K562 (cell line): ENCODE results near the gene ZFYVE28. TPM values are rescaled to one million over a fixed set of nuclear protein-coding genes. Genes with fewer than 3 reads are reported as not detected.

ENCODE experiments used
- ATAC-seq: fragments of 200-7000 bp; cut with Tn5 transposase; 3 replicates; pipeline ENCODE4 v1.9.1; 2020; ENCODE audit warnings: moderate library complexity
- BruUV-seq: library from RNA; stranded (reverse); fragments of 400-500 nt; replicated peaks from 2 replicates; lab custom pipeline; 2021; lab: Mats Ljungman, UMichigan
- CTCF ChIA-PET: fragments of 300-600 bp; formaldehyde crosslinking; extraction: SDS; loops from one replicate; lab custom pipeline; 2021; ENCODE audit warnings: low intra/inter-chr PET ratio; lab: Yijun Ruan, JAX
- POLR2A ChIA-PET: fragments of 300-600, 350-650 bp; sonication (Branson Sonifier 250); formaldehyde crosslinking; extraction: SDS; loops from one replicate; lab custom pipeline; 2021; ENCODE audit warnings: antibody characterized with exemption, inconsistent platforms; lab: Yijun Ruan, JAX
- DNase-seq, 4 experiments: peaks; one replicate each; pipeline versions ENCODE4 v3.0.0 to v3.0.0-alpha.2; 2011 to 2018; ENCODE audit warnings: low spot score in 3 of 4, mixed read lengths in 3 of 4; ENCODE audit errors: extremely low read depth in 1 of 4
- FAIRE-seq: peaks from 2 replicates; lab custom pipeline; 2011; peaks lifted over from hg19 to GRCh38; lab: Jason Lieb, UNC
- H2AFZ ChIP-seq: 2 replicates; pipeline ENCODE4 v1.6.0; 2011; ENCODE audit warnings: low read depth, low read length, control low read depth, inconsistent platforms
- H3K27ac ChIP-seq: fragments of 200-600 bp; 3 replicates; pipeline ENCODE4 v1.8.0; 2011; ENCODE audit warnings: low read depth, mild to moderate bottlenecking, control low read depth, inconsistent platforms, low read length, moderate library complexity, mixed read lengths; ENCODE audit errors: extremely low read depth
- H3K27me3 ChIP-seq, 2 experiments: fragments of 300-600 bp in 1 of 2; 2 replicates in 1 of 2; 3 replicates in 1 of 2; pipeline versions ENCODE4 v1.6.0 to v1.8.0; 2011; ENCODE audit warnings: inconsistent platforms in 2 of 2, low read length in 2 of 2, mild to moderate bottlenecking in 1 of 2, mixed read lengths in 1 of 2, moderate library complexity in 1 of 2; ENCODE audit not compliant: control insufficient read depth in 2 of 2, insufficient read depth in 2 of 2
- H3K36me3 ChIP-seq: fragments of 300-600 bp; 3 replicates; pipeline ENCODE4 v1.8.0; 2011; ENCODE audit warnings: mild to moderate bottlenecking, low read length, inconsistent platforms; ENCODE audit not compliant: control insufficient read depth, insufficient read depth
- H3K4me1 ChIP-seq, 2 experiments: fragments of 200-600 bp in 1 of 2; replicated peaks in 1 of 2; 2 replicates in 1 of 2; 3 replicates in 1 of 2; pipeline versions ENCODE4 v1.5.1 to v1.8.0; 2011; ENCODE audit warnings: inconsistent platforms in 2 of 2, low read length in 2 of 2, mild to moderate bottlenecking in 1 of 2, mixed read lengths in 1 of 2, moderate library complexity in 1 of 2; ENCODE audit not compliant: control insufficient read depth in 2 of 2, insufficient read depth in 2 of 2
- H3K4me2 ChIP-seq: 2 replicates; pipeline ENCODE4 v1.6.1; 2011; ENCODE audit warnings: low read length, control low read depth, inconsistent platforms, mixed read lengths; ENCODE audit not compliant: insufficient read depth
- H3K4me3 ChIP-seq: fragments of 200-600 bp; sonication (generic), shearing (Covaris generic); 2 replicates; pipeline ENCODE4 v1.5.1; 2016; ENCODE audit warnings: control low read depth, inconsistent platforms
- H3K79me2 ChIP-seq: fragments of 200-600 bp; 3 replicates; pipeline ENCODE4 v1.8.0; 2011; ENCODE audit warnings: low read length, inconsistent platforms; ENCODE audit not compliant: control insufficient read depth, insufficient read depth
- H3K9ac ChIP-seq, 2 experiments: 2 replicates each; pipeline versions ENCODE4 v1.6.0 to v1.6.1; 2011; ENCODE audit warnings: low read depth in 2 of 2, low read length in 2 of 2, control low read depth in 1 of 2, inconsistent platforms in 1 of 2, mild to moderate bottlenecking in 1 of 2, mixed read lengths in 1 of 2; ENCODE audit not compliant: insufficient read depth in 1 of 2
- H3K9me1 ChIP-seq: one replicate; pipeline ENCODE4 v1.6.0; 2011; ENCODE audit warnings: inconsistent platforms, mild to moderate bottlenecking, low read length, moderate library complexity; ENCODE audit not compliant: control insufficient read depth, insufficient read depth
- H3K9me3 ChIP-seq: replicated peaks from 2 replicates; pipeline ENCODE4 v1.5.1; 2011; ENCODE audit warnings: low read depth, low read length, inconsistent platforms; ENCODE audit not compliant: control insufficient read depth, insufficient read depth
- H4K20me1 ChIP-seq: replicated peaks from 2 replicates; pipeline ENCODE4 v1.6.1; 2011; ENCODE audit warnings: low read length, inconsistent platforms, mixed read lengths; ENCODE audit not compliant: control insufficient read depth, insufficient read depth
- ATF7 ChIP-seq: fragments of 450-650 bp; IDR thresholded peaks from 2 replicates; pipeline ENCODE4 v1.7.1; 2014; ENCODE audit warnings: mild to moderate bottlenecking, moderate library complexity
- E2F5 ChIP-seq: sonication (generic); formaldehyde crosslinking; IDR thresholded peaks from 2 replicates; pipeline ENCODE4 v1.8.0; 2022; ENCODE audit warnings: mild to moderate bottlenecking, missing genetic modification reagents
- ETV6 ChIP-seq, 3 experiments: fragments of 150-350 bp in 1 of 3; sonication (generic) in 1 of 3; formaldehyde crosslinking in 1 of 3; IDR thresholded peaks; 2 replicates each; pipeline versions ENCODE4 v1.6.1 to v1.8.0; 2014 to 2022; ENCODE audit warnings: borderline replicate concordance in 2 of 3, low read depth in 2 of 3, antibody characterized with exemption in 1 of 3, low read length in 1 of 3, mild to moderate bottlenecking in 1 of 3, missing genetic modification reagents in 1 of 3
- FUS ChIP-seq: fragments of 200-400 bp; formaldehyde crosslinking; optimal IDR thresholded peaks from 2 replicates; pipeline ENCODE3; 2017; ENCODE audit warnings: low read depth, low read length
- MCM2 ChIP-seq: fragments of 450-650 bp; IDR thresholded peaks from 2 replicates; pipeline ENCODE4 v1.6.1; 2017; ENCODE audit warnings: low read depth, mild to moderate bottlenecking
- PKNOX1 ChIP-seq: fragments of 450-650 bp; IDR thresholded peaks from 2 replicates; pipeline ENCODE4 v1.6.1; 2016
- YY1 ChIP-seq, 3 experiments: IDR thresholded peaks; 2 replicates each; pipeline ENCODE4 v1.6.1; 2011; ENCODE audit warnings: low read length in 2 of 3, mild to moderate bottlenecking in 2 of 3, moderate library complexity in 2 of 3, borderline replicate concordance in 1 of 3, control low read depth in 1 of 3, low read depth in 1 of 3; ENCODE audit not compliant: insufficient read depth in 3 of 3, insufficient replicate concordance in 2 of 3, control insufficient read depth in 1 of 3, insufficient read length in 1 of 3; ENCODE audit errors: extremely low read depth in 1 of 3
- WGBS: fragments of 100-300 bp; shearing (Covaris generic); methylation state at CpG from one replicate; pipeline ENCODE4 v1.1.6; 2016; ENCODE audit warnings: low coverage, mixed read lengths; ENCODE audit not compliant: insufficient coverage; ENCODE audit errors: missing lambda C conversion rate; 5-methylcytosine and 5-hydroxymethylcytosine counted together
- in situ Hi-C: fragments of 300-500 bp; cut with MboI; formaldehyde crosslinking; loops from 4 replicates; pipeline ENCODE4 v1.15.0; 2018; ENCODE audit warnings: inconsistent platforms, mixed read lengths
- intact Hi-C: fragments of 100-400 bp; cut with micrococcal nuclease; formaldehyde crosslinking; loops from 2 replicates; pipeline ENCODE4 v1.14.2; 2022
- polyA plus RNA-seq, 8 experiments: library from polyadenylated mRNA; depleted of rRNA in 4 of 8; stranded (reverse) in 5 of 8; unstranded in 3 of 8; fragments of >200 nt; fragmentation: Nextera tagmentation in 2 of 8; fragmentation: Illumina TruSeq in 1 of 8; extraction: Ambion mirVana in 2 of 8; extraction: Trizol in 1 of 8; gene quantifications; 2 replicates each; pipeline versions ENCODE4 v1.2.1 to v1.2.3, GENCODE V29; 2011 to 2014; ENCODE audit warnings: inconsistent platforms in 1 of 8, missing spikeins in 1 of 8
- total RNA-seq, 7 experiments: library from RNA; depleted of rRNA in 6 of 7; stranded (reverse); fragments of >200 nt in 6 of 7; fragmentation: Illumina TruSeq in 2 of 7; extraction: Trizol in 2 of 7; gene quantifications; 2 replicates each; pipeline versions ENCODE4 v1.2.1 to v1.2.3, GENCODE V29; 2011 to 2021; ENCODE audit warnings: low replicate concordance in 1 of 7
- TF ChIP-seq, protein P1 (sequence below): fragments of 450-650 bp; formaldehyde crosslinking; IDR thresholded peaks from 2 replicates; pipeline ENCODE4 v1.4.0; 2020; ENCODE audit warnings: mild to moderate bottlenecking, moderate library complexity

ZFYVE28 gene
- total and polyA plus RNA-seq, 9 of the 15 experiments (the other 6 are each of a cell fraction or from before 2014, with no cell fraction given) = 1.3 to 24.8 (median 8.9) TPM

DNA sequence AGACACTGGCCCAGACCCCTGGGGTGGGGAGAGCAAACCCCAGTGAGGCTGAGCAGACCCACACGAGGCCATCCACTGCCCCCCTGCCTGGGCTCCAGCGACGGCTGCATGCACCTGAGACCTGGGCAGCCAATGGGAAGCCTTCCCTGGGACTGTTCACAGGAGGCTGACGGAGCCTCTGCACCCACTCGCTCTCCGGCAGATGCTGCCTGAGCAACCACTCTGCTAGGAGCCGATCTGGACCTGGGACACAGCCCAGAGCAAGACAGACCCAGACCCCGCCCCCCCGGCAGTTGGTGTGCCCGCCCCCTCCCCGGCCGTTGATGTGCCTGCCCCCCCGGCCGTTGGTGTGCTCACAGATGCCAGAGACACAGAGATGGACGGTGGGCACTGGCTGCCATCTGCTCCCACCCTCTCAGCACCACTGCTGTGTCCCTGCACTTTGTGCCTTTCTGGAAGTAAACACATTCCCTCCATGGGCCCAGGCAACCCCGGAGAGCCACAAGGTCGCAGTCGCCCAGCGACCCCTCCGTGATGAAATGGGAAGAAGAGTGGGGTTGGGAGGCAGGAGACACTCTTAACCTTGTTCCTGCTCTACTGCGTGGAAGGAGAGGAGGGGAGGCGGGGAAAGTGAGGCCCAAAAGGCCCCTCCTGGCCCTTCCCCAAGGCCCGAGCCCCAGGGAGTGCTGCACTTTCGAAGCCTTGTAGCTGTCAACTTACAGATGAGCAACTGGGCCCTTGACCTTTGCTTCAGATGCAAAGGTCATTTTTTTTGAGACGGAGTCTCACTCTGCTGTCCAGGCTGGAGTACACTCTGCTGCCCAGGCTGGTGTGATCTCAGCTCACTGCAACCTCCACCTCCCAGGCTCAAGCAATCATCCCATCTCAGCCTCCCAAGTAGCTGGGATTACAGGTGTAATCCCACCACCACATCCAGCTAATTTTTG, 62.0 kb downstream of the ZFYVE28 start (continued):
- TF ChIP-seq MCM2 (no peak), FUS (no peak), ETV6 (IDR thresholded peaks at IDR 0.05; ENCODE audit: borderline replicate concordance in 1 of 2, low read depth in 2 of 2, low read length in 1 of 2) (no peak), ETV6 (CRISPR knock-in tag; IDR thresholded peaks at IDR 0.05; ENCODE audit: borderline replicate concordance) (no peak)

DNA sequence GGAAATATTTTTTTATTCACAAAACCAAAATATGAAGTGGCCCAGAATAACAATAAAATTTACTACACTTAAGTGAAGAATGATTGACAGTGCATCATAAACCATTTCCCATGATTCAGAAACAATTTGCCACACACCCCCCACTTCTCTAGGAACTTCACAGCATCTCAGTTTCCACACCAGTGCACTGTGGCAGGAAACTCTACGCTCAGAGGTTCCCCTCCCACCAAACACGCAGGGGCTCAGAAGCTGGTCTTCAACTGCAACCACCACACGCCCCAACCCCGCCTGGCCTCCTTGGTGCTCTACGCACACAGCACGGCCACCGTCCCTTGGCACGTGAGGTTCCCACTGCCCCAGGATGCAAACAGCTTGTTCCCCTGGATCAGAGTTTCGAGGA, 63.7 kb downstream of the ZFYVE28 start:
- no peak overlapping the region for H3K27ac ChIP-seq
- no peak for DNase-seq
- no peaks in the 10 kb centered on the region for H3K27me3 ChIP-seq
- no peak for ATAC-seq
- no peak overlapping the region for H3K9ac ChIP-seq
- H3K79me2 ChIP-seq = peaks cover 14% of the 10 kb centered on the region
- no peak overlapping the region for H3K4me3 ChIP-seq
- no peak overlapping the region for H3K4me2 ChIP-seq
- H3K36me3 ChIP-seq = peaks cover 4% of the 10 kb centered on the region; the same call in 1 of the 3 replicates
- CTCF ChIA-PET = no interaction called here
- no peak for FAIRE-seq
- in situ Hi-C loops (no loop called here), intact Hi-C loops (loop anchor here (5.0 kb wide), 1 partner anchor 132 kb away; no protein-coding TSS in a partner anchor)
- no TSS peak for BruUV-seq
- TF ChIP-seq, protein P1, sequence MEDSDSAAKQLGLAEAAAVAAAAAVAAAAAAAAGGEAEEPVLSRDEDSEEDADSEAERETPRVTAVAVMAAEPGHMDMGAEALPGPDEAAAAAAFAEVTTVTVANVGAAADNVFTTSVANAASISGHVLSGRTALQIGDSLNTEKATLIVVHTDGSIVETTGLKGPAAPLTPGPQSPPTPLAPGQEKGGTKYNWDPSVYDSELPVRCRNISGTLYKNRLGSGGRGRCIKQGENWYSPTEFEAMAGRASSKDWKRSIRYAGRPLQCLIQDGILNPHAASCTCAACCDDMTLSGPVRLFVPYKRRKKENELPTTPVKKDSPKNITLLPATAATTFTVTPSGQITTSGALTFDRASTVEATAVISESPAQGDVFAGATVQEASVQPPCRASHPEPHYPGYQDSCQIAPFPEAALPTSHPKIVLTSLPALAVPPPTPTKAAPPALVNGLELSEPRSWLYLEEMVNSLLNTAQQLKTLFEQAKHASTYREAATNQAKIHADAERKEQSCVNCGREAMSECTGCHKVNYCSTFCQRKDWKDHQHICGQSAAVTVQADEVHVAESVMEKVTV = no peak
- peak; percentile 58 for TF ChIP-seq PKNOX1
- no peak for TF ChIP-seq YY1 (IDR thresholded peaks at IDR 0.05; ENCODE audit: borderline replicate concordance in 1 of 3, control insufficient read depth in 1 of 3, extremely low read depth in 1 of 3, insufficient read depth in 3 of 3, insufficient read length in 1 of 3, insufficient replicate concordance in 2 of 3, low read depth in 1 of 3, low read length in 2 of 3)
- TF ChIP-seq ATF7 = no peak
- TF ChIP-seq E2F5 = no peak
- no peaks in the 10 kb centered on the region; the same call in 1 of the 2 replicates for H4K20me1 ChIP-seq
- peaks cover 5% of the 10 kb centered on the region for H3K9me1 ChIP-seq
- WGBS = 82% methylated on average over 9 of the region's 9 CpGs
- H3K9me3 ChIP-seq = no peaks in the 10 kb centered on the region
- peaks cover 0 to 39% of the 10 kb centered on the region in 2 experiments; a peak in 2 of 5 replicates for H3K4me1 ChIP-seq
- POLR2A ChIA-PET = interaction anchor here (0.6 kb wide), 1 partner anchor 1391 kb away, joined by 3 read pairs; no protein-coding TSS in a partner anchor
- H2AFZ ChIP-seq = no peak overlapping the region
